GM21619 (cell line): ENCODE results near the gene ATP6V0A4.
"Not testable (repeated sequence)": the region's sequence is repeated elsewhere in the genome, so short reads cannot be mapped to it uniquely, and the experiment has no call there.

Experiments
- ATAC-seq: cut with Tn5 transposase; IDR thresholded peaks from one replicate; pipeline ENCODE4 v1.9.1; 2021; ENCODE audit not compliant: unreplicated experiment

Gene ATP6V0A4

GRCh38 chr7:138804618-138805017 lies 6.6 kb upstream of the ATP6V0A4 start:
- ATAC-seq: no peak

GRCh38 chr7:138802706-138803105 lies 4.7 kb upstream of the ATP6V0A4 start:
- no peak for ATAC-seq

GRCh38 chr7:138801256-138801655 lies 3.3 kb upstream of the ATP6V0A4 start:
- no peak for ATAC-seq

DNA sequence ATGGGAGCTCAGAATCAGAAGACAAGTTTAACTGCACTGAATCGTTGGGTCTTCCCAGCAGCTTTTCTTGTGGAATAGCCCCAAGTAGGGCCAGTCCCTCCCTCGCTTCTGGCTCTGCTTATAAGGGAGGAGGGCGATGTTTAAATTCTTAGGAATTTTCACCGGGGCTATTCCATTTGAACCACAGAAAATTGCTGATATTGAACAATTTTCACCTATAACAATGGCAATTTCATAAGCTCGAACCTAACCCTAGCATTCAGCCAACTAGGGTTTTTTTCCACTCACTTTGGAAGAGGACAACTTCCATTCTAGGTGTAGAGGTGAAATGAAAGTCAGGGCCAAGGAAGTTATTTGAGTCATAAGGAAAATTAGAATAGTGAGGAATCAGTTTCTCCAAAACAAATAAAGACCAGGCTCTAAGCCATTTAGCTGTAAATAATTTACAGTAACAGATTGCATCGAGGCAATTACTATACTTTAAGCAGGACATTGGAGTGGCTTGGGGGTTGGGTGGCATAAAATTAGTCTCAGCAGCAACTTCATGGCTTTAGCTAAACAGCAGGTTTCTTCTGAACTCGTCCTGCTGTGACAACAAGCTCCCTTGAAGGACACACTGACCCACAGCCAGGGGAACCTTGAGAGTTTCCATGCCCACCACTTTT lies 1.5 kb upstream of the ATP6V0A4 start:
- ATAC-seq: no peak

DNA sequence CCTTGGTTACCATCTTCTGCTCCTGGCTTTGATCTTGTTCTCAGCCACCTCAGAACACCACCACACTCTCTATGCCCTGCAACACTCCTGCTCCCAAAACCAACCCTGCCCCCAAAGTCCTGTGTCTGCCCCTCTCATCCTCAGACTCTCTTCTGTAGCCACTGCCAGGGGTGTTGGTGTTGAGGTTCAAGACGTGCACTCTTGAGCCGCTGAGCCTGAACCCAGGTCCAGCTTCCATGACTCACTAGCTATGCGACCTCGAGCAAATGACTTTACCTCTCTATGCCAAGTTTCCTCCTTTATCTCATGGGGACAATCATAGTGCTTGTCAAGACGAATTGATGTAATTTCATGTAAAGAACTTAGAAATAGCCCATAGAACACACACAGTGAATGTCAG lies 840 bp upstream of the ATP6V0A4 start:
- ATAC-seq: no peak

- not testable (repeated sequence) for ATAC-seq
These were observed 950 bp downstream of the ATP6V0A4 start for GRCh38 chr7:138797046-138797445.

DNA sequence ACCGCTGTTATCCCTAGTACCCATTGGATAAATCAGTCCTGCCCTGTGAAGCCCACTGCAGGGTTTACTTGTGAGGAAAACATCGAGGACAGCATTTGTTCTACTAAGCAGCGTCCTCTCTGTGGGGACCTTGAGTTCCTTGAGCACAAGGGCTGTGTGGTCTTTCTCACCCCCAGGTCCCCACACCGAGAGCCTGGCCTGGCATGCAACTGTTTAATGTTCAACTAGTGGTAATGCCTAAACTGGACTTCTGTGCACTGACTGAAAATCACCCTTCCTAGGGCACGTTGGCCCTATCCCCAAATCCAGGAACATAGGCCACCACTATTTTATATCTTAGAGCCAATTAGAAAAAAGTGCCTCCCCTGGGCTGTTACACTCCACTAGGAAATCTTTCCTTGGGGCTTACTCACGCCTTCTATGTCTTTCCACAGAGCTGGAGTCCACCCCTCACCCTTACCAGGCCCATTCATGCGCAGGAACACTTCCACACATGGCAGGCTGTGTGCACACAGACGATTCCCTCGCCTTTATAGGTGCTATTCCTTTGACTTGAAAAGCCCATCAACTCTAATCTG lies 1.9 kb downstream of the ATP6V0A4 start:
- ATAC-seq: no peak

DNA sequence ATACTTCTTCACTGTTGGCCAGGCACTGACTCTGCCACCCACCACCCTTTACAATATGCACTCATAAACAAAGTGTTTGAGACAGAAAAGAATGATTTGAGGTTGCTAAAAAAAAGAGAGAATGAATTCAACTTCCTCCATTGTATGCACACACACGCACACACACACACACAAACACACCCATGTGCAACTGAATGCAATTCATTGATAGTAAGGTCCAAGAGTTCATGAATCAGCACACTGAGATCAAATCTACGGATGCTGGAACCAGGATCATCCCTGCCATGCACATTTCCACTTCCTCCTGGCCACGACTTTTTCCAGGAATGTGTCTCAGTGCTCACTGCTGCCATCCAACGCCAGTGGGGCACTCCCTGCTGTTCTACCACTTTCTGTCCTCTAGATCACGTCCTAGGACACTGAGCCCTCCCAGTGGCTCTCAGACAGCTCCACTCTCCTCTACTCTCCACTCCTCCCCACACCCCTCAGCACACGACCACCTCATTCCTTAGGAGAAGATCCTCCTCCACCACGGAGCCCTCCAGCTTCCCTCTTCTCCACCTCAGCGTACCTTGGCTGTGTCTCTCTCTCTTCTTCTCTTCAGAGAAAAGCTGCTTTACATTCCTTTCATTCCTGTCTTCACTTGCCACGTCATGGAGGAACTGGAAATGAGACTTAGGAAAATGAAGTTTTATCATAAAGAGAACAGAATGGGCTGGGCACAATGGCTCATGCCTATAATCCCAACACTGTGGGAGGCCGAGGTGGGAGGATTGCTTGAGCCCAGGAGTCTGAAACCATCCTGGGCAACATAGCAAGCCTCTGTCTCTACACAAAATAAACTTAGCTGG lies 12.2 kb downstream of the ATP6V0A4 start:
- no peak for ATAC-seq

DNA sequence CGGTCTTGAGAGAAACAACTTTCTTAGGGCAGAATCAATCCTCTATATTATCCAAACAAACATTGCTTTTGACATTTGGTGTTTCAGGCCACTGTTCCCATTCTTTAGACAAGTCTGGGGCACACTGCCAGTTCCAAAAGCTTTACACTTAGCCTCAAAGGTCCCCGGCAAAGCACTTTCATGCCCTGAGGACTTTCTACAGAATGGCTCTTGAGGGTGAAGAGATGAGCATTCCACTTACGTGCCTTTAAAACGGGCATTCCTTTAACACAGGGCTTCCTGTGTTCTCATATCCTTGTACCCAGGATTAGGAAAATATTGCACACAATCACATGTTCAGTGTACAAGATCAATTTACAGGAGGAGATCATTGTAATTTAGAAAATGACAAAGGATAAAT lies 13.3 kb downstream of the ATP6V0A4 start:
- no peak for ATAC-seq

GRCh38 chr7:138781004-138781403 lies 17.0 kb downstream of the ATP6V0A4 start:
- no peak for ATAC-seq

DNA sequence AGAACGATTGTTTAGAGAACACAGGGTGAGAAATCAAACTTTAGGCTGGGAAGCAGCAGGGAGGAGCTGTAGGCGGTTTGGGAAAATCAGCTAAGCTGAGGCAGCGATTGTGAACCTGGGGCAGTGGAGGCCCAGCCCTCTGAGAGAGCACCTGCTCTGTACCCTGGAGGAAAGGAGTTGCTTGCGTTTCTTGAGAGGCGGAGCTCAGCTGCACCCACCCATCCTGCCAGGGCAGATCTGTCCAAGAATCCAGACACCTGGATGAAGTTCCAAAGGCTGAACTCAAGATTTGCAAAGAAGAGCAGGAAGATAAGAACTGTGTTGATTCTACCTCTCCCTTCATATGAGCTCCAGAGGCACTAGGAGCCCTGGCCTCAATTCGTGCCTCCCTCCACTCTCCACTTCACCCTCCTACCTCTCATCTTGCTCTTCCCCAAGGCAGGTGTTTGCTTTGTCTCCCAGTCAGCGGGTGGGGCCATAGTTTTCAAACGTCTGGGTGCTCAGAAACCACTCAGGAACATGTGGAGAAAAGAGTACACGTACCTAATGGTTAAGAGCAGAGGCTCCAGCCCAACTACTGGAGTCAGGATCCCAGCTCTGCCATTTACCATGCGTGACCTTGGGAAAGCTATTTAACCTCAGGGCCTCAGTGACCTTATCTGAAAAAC lies 21.7 kb downstream of the ATP6V0A4 start:
- ATAC-seq: no peak

GRCh38 chr7:138773817-138774216 lies 24.2 kb downstream of the ATP6V0A4 start:
- ATAC-seq: no peak

- no peak for ATAC-seq
These were observed 24.8 kb downstream of the ATP6V0A4 start for GRCh38 chr7:138773176-138773575.

- no peak for ATAC-seq
These were observed 27.1 kb downstream of the ATP6V0A4 start for GRCh38 chr7:138770904-138771303.

DNA sequence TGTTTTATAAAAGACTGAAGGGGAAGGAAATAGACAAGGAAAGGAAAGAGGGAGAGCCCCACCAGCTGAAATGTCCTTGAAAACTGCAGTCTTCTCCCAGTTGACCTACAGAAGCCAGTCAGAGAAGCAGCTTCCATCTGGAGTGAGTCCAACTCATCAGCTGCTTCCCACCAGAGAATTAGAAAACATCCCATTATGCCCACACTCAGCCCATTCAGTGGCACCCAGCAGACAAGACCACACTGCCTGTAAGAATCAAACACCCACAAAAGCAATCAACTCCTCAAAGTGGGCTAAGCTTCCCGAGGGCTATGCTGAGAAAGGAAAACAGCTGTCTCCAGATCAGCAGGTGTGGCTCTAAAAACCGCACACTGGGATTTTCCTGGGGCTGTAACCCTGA lies 29.8 kb downstream of the ATP6V0A4 start:
- no peak for ATAC-seq

DNA sequence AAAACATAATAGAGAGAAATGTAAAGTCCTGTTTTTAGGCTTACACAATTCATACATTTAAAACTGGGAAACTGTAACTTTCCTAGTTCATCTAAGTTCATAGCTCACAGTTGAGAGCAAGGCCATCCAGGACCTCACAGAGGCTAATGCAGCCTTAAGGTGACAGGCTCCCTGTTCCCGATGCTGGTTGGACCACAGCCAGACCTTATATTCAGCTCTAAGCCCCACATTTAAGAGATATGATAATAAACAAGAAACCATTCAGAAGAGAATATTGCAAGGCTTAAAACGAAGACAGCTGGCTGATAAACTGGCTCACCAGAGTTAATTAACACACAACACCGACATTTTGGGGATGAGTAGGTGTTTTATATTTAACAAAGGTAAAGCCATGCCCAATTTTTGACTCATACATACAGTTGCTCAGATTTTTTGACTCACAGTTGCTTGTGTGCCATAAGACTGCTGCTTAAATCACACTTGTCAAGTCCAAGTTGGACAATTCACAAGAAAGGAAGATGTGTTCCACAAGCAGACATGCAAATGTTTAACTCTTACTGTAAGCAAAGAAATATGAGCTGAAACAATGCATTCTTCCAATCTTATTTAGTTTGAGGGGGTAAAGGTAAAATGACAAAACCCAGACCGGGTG lies 41.3 kb downstream of the ATP6V0A4 start:
- no peak for ATAC-seq

DNA sequence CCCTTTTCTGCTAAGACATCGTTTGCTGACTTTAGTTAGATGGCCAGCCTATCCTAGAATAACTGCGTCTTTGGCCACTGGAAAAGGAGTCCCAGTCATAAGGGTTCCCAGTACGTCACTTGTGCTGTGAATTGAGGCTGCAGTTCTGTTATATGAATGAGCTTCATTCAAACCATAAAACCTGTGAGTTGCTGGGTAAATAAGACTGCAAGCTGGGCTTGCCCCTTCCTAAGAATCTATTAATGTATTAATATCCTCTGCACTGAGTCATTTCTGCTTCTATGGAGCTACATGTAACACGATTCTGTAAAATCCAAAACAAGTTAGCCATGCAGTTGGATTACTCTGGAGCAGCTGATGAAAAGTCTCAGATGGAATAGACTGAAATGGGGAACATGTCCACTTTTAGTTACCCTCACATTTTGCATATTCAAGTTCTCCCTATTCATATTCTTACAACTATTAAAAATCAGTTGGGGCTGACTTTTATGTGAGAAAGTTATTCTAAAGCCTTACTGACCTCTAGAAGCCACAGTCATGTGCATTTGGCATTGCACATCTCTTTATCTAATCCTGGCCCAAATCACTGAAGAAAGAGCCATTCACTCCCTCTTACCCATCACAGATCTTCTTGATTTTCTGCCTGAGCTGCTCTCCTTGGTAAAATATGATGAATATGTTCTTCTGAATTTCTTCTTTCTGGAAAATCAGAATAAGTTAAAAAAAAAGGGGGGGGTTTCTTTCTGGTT lies 42.0 kb downstream of the ATP6V0A4 start:
- ATAC-seq: no peak

- no peak for ATAC-seq
These were observed 42.7 kb downstream of the ATP6V0A4 start for GRCh38 chr7:138755331-138755747.

GRCh38 chr7:138753610-138754009 lies 44.4 kb downstream of the ATP6V0A4 start:
- no peak for ATAC-seq

DNA sequence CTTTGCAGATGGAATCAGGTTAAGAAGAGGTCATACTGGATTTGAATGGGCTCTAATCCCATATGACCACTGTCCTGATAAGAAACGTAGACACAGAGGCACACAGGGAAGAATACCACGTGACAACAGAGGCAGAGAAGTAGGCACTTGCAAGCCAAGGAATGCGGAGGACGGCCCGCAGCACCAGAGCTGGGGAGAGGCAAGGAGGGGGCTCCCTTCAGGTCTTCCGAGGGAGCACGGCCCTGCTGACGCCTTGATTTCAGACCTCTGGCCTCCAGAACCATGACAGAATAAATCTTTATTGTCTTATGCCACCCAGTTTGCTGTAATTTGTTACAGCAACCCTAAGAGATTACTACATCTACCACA lies 44.9 kb downstream of the ATP6V0A4 start:
- ATAC-seq: no peak
